Neural crest cell (in vitro differentiated cells): ENCODE results near the gene TTC9. TPM values are rescaled to one million over a fixed set of nuclear protein-coding genes. Genes with fewer than 3 reads are reported as not detected.
"Not testable (repeated sequence)": the region's sequence is repeated elsewhere in the genome, so short reads cannot be mapped to it uniquely, and the experiment has no call there.

Experiments used
- DNase-seq: peaks from one replicate; pipeline ENCODE4 v3.0.0; 2021; ENCODE audit warnings: low read depth, mixed read lengths, low spot score
- H3K27ac Mint-ChIP-seq: one replicate; pipeline ENCODE4 v1.8.0; 2021; ENCODE audit warnings: mild to moderate bottlenecking, mixed read lengths; ENCODE audit not compliant: unreplicated experiment
- H3K27me3 Mint-ChIP-seq: 2 replicates; pipeline ENCODE4 v1.8.0; 2021; ENCODE audit warnings: low read depth, mild to moderate bottlenecking, mixed read lengths
- H3K36me3 Mint-ChIP-seq: 2 replicates; pipeline ENCODE4 v1.8.0; 2021; ENCODE audit warnings: low read depth, mild to moderate bottlenecking, mixed read lengths
- H3K4me1 Mint-ChIP-seq: 2 replicates; pipeline ENCODE4 v1.8.0; 2021; ENCODE audit warnings: mixed read lengths
- H3K4me3 Mint-ChIP-seq: one replicate; pipeline ENCODE4 v1.8.0; 2021; ENCODE audit warnings: mild to moderate bottlenecking, mixed read lengths
- H3K9me3 Mint-ChIP-seq: 2 replicates; pipeline ENCODE4 v1.8.0; 2021; ENCODE audit warnings: mixed read lengths
- CTCF ChIP-seq: fragments of 200-600 bp; sonication (generic); conservative IDR thresholded peaks from 2 replicates; pipeline ENCODE4 v1.5.0; 2021; ENCODE audit warnings: antibody characterized with exemption, mild to moderate bottlenecking
- total RNA-seq: library from RNA; stranded (reverse); gene quantifications from 2 replicates; pipeline ENCODE4 v1.2.1, GENCODE V29; 2021

The TTC9 gene
- total RNA-seq, 1 donor from 2014 or later = 4.2 TPM

GRCh38 chr14:70702161-70702560 lies 60.4 kb downstream of the TTC9 start:
- H3K27me3 Mint-ChIP-seq = peaks cover 42% of the 10 kb centered on the region
- H3K9me3 Mint-ChIP-seq = no peaks in the 10 kb centered on the region
- H3K36me3 Mint-ChIP-seq = no peaks in the 10 kb centered on the region
- no peak for TF ChIP-seq CTCF
- no peaks in the 10 kb centered on the region for H3K4me1 Mint-ChIP-seq
- no peak overlapping the region for H3K27ac Mint-ChIP-seq
- H3K4me3 Mint-ChIP-seq = no peak overlapping the region
- no peak for DNase-seq

- H3K9me3 Mint-ChIP-seq = not testable (repeated sequence)
These were observed 62.0 kb downstream of the TTC9 start for GRCh38 chr14:70703621-70704168.

GRCh38 chr14:70704960-70705359 lies 63.2 kb downstream of the TTC9 start:
- DNase-seq = no peak
- Mint-ChIP-seq H3K36me3 (no peaks in the 10 kb centered on the region), H3K4me1 (no peaks in the 10 kb centered on the region), H3K9me3 (no peaks in the 10 kb centered on the region), H3K27ac (no peak overlapping the region), H3K4me3 (no peak overlapping the region), H3K27me3 (peaks cover 49% of the 10 kb centered on the region)
- no peak for TF ChIP-seq CTCF

More at GRCh38 chr14:70703621-70704168, 62.0 kb downstream of the TTC9 start:
- DNase-seq, H3K36me3 Mint-ChIP-seq, H3K27ac Mint-ChIP-seq, H3K4me1 Mint-ChIP-seq, H3K4me3 Mint-ChIP-seq: not testable (repeated sequence)
- H3K27me3 Mint-ChIP-seq = peaks cover 48% of the 10 kb centered on the region

DNA sequence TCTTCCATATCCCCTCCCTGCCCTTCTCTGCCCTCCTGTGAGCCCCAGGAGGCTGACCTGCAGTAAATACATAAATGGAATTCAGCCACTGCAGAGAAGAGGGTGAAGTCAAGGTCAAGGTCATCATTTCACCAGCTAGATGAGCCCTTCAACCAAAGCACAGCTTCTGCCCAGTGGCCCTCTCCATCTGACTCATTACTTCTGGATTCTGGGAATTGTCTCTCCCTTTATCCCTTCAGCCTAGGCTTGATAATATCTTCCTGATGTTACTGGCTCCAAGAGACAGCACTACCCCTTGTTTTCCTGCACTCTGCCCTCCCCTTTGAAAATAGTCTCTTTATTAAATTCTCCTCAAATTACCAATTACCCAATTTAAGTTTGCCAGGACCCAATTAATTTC lies 64.5 kb downstream of the TTC9 start:
- DNase-seq = no peak
- H3K27me3 Mint-ChIP-seq = peaks cover 39% of the 10 kb centered on the region
- no peaks in the 10 kb centered on the region for H3K4me1 Mint-ChIP-seq
- H3K27ac Mint-ChIP-seq = no peak overlapping the region
- no peak overlapping the region for H3K4me3 Mint-ChIP-seq
- TF ChIP-seq CTCF = no peak
- H3K9me3 Mint-ChIP-seq = no peaks in the 10 kb centered on the region
- H3K36me3 Mint-ChIP-seq = no peaks in the 10 kb centered on the region

DNA sequence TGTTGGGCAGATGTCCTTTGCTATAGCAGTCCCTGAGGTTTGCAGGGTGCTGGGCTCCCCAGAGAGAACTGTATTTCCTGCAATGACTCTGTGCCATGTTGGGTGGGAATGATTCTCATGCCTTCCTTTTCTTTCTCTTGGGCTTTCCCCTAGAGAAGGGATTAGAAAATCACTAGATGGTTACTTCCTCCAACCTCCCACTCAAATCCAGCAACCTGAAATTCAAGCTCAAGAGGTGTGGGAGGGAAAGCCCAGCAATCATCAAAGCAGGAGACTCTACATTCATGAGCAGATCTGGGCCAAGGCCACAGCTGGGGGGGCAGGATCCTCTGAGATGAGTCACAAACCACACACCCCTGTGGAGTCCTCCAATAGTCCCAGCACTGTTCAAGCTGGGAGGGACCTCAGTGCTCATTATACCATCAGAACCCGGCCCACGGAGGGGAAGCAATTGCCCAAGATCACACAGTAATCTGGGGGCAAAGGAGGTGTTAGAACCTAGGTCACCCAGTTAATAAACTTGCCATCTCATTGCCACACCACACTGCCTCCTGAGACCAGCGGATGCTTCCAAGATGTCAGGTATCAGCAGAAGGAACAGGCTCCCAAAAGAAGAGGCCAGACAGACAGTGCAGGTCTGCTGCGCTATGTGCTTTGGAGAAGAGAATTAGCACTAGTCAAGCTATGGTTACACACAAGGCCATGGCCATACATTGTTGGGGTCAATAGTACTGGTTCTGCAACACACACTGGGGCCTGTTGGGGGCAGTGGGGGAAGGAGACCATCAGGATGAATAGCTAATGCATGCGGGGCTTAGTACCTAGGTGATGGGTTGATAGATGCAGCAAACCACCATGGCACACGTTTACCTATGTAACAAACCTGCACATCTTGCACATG lies 65.7 kb downstream of the TTC9 start:
- no peak for DNase-seq

More for the DNA sequence above, 65.7 kb downstream of the TTC9 start:
- no peaks in the 10 kb centered on the region for H3K36me3 Mint-ChIP-seq
- no peak overlapping the region for H3K27ac Mint-ChIP-seq
- no peak overlapping the region for H3K4me3 Mint-ChIP-seq
- no peaks in the 10 kb centered on the region for H3K4me1 Mint-ChIP-seq
- H3K9me3 Mint-ChIP-seq = no peaks in the 10 kb centered on the region
- H3K27me3 Mint-ChIP-seq = peaks cover 30% of the 10 kb centered on the region
- TF ChIP-seq CTCF = no peak
